Astrocyte of the cerebellum (primary cell): ENCODE measurements around the gene SCRT2.

Experiments used
- DNase-seq: peaks from one replicate; pipeline ENCODE4 v3.0.0-alpha.2; 2011; ENCODE audit warnings: low read depth
- H3K4me3 ChIP-seq: 2 replicates; pipeline ENCODE4 v1.5.1; 2011; ENCODE audit warnings: mild to moderate bottlenecking, low read depth, low read length, moderate library complexity
- in situ Hi-C: cut with HindIII; loops from 2 replicates; pipeline ENCODE4 v1.10.0; 2017; ENCODE audit warnings: low sequenced_read_pairs
- TF ChIP-seq, protein P1 (sequence below): IDR thresholded peaks from 2 replicates; pipeline ENCODE4 v1.5.1; 2012; ENCODE audit warnings: low read length, low read depth, moderate library complexity, mild to moderate bottlenecking; ENCODE audit errors: missing control alignments

SCRT2 gene

DNA sequence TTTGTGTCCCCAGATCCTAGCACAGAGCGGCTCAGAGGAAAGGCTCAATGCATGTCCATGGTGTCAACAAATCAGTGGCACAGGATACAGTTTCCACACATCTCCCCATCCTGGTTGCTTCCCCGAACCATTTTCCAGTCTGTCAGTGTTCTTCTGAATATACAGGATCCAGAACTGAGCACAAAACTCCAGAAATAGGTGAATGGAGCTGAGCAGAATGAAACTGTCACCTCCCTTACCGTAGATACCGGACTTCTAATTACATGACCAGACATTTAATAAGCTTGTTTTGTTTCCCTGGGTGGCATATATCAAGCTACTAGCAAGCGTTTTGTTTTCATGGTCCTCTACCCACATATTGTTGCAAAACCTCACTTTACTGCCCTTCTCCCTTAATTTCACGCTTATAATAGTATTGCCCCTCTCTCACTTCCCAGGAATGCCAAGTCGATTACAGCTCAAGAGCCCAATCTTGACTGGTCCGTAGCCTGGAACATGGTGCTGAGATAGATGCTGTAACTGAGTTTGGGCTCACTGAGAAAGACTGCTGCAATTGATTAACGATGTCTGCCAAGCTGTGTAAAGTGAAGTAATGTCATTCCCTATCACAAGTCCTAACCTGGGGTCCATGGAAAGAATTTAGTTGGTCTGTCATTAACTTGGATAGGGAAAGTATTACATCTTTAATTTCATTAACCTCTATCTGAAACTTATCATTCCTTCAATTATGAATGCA lies 12.0 kb upstream of the SCRT2 start:
- no peak overlapping the region for H3K4me3 ChIP-seq
- TF ChIP-seq, protein P1, sequence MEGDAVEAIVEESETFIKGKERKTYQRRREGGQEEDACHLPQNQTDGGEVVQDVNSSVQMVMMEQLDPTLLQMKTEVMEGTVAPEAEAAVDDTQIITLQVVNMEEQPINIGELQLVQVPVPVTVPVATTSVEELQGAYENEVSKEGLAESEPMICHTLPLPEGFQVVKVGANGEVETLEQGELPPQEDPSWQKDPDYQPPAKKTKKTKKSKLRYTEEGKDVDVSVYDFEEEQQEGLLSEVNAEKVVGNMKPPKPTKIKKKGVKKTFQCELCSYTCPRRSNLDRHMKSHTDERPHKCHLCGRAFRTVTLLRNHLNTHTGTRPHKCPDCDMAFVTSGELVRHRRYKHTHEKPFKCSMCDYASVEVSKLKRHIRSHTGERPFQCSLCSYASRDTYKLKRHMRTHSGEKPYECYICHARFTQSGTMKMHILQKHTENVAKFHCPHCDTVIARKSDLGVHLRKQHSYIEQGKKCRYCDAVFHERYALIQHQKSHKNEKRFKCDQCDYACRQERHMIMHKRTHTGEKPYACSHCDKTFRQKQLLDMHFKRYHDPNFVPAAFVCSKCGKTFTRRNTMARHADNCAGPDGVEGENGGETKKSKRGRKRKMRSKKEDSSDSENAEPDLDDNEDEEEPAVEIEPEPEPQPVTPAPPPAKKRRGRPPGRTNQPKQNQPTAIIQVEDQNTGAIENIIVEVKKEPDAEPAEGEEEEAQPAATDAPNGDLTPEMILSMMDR: no peak
- DNase-seq: no peak
- in situ Hi-C loops: no loop called here

DNA sequence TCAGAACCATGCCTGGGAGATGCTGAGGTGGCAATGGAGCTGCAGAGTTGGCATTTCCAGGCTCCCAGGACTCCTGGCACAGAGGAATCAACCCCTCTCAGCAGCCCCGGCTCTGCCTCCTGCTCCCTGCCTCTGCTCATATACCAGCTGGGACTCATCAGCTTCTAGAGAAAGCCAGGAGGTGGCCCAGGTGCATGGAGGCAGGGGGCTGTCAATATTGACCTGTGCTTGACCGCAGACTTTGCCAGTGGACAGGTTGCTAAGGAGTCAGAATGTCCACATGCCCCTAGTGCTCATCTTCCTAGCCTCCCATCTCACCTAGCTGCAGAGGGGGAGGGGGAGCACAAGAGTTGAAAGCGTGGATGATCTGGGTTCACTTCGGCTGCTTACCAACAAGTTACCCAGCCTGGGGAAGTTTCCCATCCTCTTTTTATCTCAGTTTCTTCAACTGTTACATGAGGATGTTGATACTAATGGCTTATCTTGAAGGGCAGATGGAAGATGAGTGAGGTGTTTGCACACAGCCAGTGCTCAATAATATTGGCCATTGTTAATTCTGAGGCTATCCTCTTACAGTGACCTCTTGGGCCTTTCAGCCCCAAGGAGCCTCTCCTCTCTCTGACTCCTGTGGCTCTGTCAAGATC lies 9.2 kb upstream of the SCRT2 start:
- TF ChIP-seq, protein P1: no peak
- DNase-seq: no peak
- H3K4me3 ChIP-seq: no peak overlapping the region
- in situ Hi-C loops: no loop called here

DNA sequence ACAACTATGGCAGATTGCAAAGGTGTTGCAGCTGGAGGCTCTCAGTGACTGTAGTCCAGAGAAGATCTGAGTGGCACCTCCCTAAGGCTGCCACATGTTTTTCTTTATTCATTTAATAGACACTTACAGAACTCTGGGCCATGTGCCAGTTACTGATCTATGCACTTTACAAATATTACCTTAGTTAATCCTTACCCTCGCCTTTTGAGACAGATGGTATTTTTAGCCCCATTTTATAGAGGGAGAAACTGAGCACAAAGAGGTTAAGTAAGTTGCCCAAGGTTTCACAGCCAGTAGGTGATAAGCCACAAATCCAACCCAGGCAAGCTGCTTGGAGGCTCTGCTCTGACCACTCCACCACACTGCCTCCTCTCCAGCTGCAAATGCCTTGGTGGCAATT lies 6.5 kb upstream of the SCRT2 start:
- in situ Hi-C loops: no loop called here
- DNase-seq: no peak
- TF ChIP-seq, protein P1: no peak
- no peak overlapping the region for H3K4me3 ChIP-seq

DNA sequence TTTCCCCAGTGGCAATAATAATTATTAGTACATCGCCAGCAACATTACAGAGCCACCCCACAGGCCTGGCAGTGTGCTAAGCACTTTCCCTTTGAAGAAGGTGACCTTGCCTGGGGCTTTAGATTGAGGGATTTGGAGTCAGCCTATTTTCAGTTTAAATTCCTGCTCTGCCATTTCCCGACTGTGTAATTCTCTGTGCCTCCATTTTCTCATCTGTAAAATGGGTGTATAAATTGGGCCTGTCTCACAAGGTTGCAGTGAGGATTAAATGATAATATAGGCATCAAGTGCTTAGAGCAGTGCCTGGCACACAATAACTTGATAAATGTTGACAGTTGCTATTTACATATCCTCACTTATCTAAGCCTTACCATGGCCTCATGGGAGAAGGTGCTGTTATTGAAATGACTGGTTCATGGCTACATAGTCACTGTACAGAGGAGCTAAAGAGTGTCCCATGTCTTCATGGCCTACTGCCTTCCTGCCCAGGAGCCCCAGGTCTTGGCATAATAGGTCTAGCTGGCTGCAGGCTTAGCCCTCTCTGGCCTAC lies 5.1 kb upstream of the SCRT2 start:
- DNase-seq: no peak
- in situ Hi-C loops: no loop called here
- TF ChIP-seq, protein P1: no peak

DNA sequence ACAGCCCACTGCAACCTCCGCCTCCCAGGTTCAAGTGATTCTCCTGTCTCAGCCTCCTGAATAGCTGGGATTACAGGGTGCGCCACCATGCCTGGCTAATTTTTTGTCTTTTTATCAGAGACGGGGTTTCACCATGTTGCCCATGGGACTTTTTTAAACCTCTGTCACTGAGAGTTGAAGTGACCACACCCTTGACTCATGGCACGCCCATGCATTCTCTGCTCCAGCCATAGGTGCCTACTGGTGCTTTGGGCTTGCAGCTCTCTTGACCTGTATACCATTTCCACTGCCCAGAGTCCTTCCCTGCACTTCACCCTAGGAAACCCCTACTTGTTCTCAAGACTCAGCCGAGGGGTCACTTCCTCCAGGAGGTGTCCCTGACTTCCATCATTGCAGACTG lies 2.4 kb upstream of the SCRT2 start:
- no peak overlapping the region for H3K4me3 ChIP-seq
- no peak for DNase-seq
- in situ Hi-C loops: no loop called here
- TF ChIP-seq, protein P1: no peak

More for the DNA sequence above, 5.1 kb upstream of the SCRT2 start:
- H3K4me3 ChIP-seq: no peak overlapping the region

DNA sequence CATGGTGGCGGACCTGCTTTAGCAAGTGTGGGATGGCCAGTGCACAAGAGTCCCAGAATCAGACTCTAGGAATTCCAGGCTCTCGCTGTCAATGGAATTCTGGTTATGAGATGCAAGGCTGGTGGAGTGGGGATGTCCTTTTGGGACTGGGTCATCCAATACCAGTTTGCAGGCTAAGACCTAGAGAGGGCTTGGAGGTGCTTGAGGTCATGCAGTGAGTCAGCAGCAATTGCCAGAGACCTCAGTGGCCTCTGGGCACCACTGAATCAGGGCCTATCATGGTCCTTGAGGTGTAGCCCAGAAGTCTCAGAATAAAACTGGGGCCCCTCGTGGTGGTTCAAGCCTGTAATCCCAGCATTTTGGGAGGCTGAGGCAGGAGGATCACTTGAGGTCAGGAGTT lies 1.4 kb upstream of the SCRT2 start:
- DNase-seq: no peak
- in situ Hi-C loops: no loop called here
- TF ChIP-seq, protein P1: no peak
- no peak overlapping the region for H3K4me3 ChIP-seq
